AG04449 (cell line): ENCODE measurements around the gene NTM.
"Not testable (repeated sequence)": the region's sequence is repeated elsewhere in the genome, so short reads cannot be mapped to it uniquely, and the experiment has no call there.

Experiments used
- CTCF ChIA-PET: fragments of 350-600 bp; formaldehyde crosslinking; extraction: SDS; loops from one replicate; lab custom pipeline; 2021; ENCODE audit warnings: antibody characterized with exemption; lab: Yijun Ruan, JAX
- POLR2A ChIA-PET: fragments of 400-600, 350-600 bp; formaldehyde crosslinking; extraction: SDS; loops from one replicate; lab custom pipeline; 2020; ENCODE audit warnings: antibody characterized with exemption, inconsistent platforms; lab: Yijun Ruan, JAX
- DNase-seq: peaks from one replicate; pipeline ENCODE4 v3.0.0-alpha.2; 2010; ENCODE audit warnings: low read depth, low spot score
- H3K4me3 ChIP-seq: 2 replicates; pipeline ENCODE4 v1.5.1; 2011; ENCODE audit warnings: low read depth, mild to moderate bottlenecking, control low read depth, low read length
- CTCF ChIP-seq: IDR thresholded peaks from one replicate; pipeline ENCODE4 v1.5.1; 2011; ENCODE audit warnings: mild to moderate bottlenecking, moderate library complexity, low read length, control low read depth, inconsistent platforms; ENCODE audit not compliant: insufficient read depth; ENCODE audit errors: missing control alignments

Gene NTM

DNA sequence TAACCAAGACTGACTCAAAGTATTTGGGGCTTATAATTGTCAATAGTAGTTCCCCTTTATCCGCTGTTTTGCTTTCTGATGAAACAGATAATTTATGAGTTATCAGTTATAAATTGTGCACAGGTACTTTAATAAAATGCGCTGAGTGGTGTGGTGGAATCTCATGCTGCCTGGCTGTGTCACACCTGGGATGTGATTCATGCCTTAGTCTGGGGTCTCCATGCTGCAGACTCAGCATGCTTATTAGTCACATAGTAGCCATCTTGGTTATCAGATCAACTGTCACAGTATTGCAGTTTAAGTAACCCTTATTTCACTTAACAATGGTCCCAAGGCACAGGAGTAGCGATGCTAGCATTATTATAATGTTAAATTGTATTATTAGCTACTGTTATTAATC is 995.2 kb downstream of the NTM start:
- no peak overlapping the region for H3K4me3 ChIP-seq
- no peak for DNase-seq
- TF ChIP-seq CTCF: no peak
- ChIA-PET CTCF (no interaction called here), POLR2A (no interaction called here)

GRCh38 chr11:132367293-132367692 is 996.9 kb downstream of the NTM start:
- ChIA-PET CTCF (interaction anchor here (1.3 kb wide), 1 partner anchor 11 kb away, joined by 3 read pairs; no protein-coding TSS in a partner anchor), POLR2A (no interaction called here)
- no peak overlapping the region for H3K4me3 ChIP-seq
- DNase-seq: no peak
- TF ChIP-seq CTCF: no peak

DNA sequence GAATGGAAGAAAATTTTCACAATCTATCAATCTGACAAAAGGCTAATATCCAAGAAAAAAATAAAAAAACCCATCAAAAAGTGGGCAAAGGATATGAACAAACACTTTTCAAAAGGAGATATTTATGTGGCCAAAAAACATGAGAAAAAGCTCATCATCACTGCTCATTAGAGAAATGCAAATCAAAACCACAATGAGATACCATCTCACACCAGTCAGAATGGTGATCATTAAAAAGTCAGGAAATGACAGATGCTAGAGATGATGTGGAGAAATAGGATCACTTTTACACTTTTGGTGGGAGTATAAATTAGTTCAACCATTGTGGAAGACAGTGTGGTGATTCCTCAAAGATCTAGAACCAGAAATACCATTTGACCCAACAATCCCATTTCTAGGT is 999.7 kb downstream of the NTM start:
- CTCF ChIA-PET, DNase-seq, POLR2A ChIA-PET, H3K4me3 ChIP-seq: not testable (repeated sequence)

GRCh38 chr11:132373405-132374143 is 1003.2 kb downstream of the NTM start:
- no peak for DNase-seq
- CTCF ChIA-PET: no interaction called here

GRCh38 chr11:132379540-132379939 is 1009.1 kb downstream of the NTM start:
- ChIA-PET POLR2A (no interaction called here), CTCF (no interaction called here)

More at GRCh38 chr11:132373405-132374143, 1003.2 kb downstream of the NTM start:
- POLR2A ChIA-PET: no interaction called here
- TF ChIP-seq CTCF: no peak
- H3K4me3 ChIP-seq: no peak overlapping the region

More at GRCh38 chr11:132379540-132379939, 1009.1 kb downstream of the NTM start:
- TF ChIP-seq CTCF: no peak
- no peak overlapping the region for H3K4me3 ChIP-seq
- no peak for DNase-seq
